SU-DHL-6 (cell line): ENCODE data around the gene BARHL2.

ENCODE experiments used
- H2AFZ ChIP-seq: fragments of 200-600 bp; sonication (generic); 2 replicates; pipeline ENCODE4 v1.6.1; 2014; ENCODE audit warnings: low read depth, mild to moderate bottlenecking, moderate library complexity, mixed read lengths, antibody characterized with exemption, low read length; ENCODE audit not compliant: severe bottlenecking
- H3F3A ChIP-seq: fragments of 200-600 bp; shearing (Covaris generic); 2 replicates; pipeline ENCODE4 v1.6.0; 2016; ENCODE audit warnings: antibody characterized with exemption, mild to moderate bottlenecking; ENCODE audit not compliant: insufficient read depth
- H3K27ac ChIP-seq: fragments of 200-600 bp; sonication (generic); 2 replicates; pipeline ENCODE4 v1.5.1; 2016; ENCODE audit warnings: low read depth, mild to moderate bottlenecking, low read length, moderate library complexity, mixed read lengths
- H3K27me3 ChIP-seq: fragments of 200-600 bp; sonication (generic), shearing (Covaris generic); 2 replicates; pipeline ENCODE4 v1.6.0; 2014; ENCODE audit warnings: mild to moderate bottlenecking, low read length
- H3K36me3 ChIP-seq: fragments of 200-600 bp; sonication (generic); 2 replicates; pipeline ENCODE4 v1.6.1; 2014; ENCODE audit warnings: mild to moderate bottlenecking, low read length, mixed read lengths
- H3K4me2 ChIP-seq: fragments of 300-600, 200-600 bp; shearing (Covaris generic), sonication (generic); 2 replicates; pipeline ENCODE4 v1.6.0; 2014; ENCODE audit warnings: low read length, low read depth, mild to moderate bottlenecking; ENCODE audit not compliant: poor library complexity, severe bottlenecking
- H3K4me3 ChIP-seq: fragments of 200-600 bp; sonication (generic); 2 replicates; pipeline ENCODE4 v1.5.1; 2014; ENCODE audit warnings: antibody characterized with exemption, low read length, mild to moderate bottlenecking, mixed read lengths; ENCODE audit not compliant: insufficient read depth, poor library complexity, severe bottlenecking
- H3K79me2 ChIP-seq: fragments of 200-600 bp; sonication (generic); 2 replicates; pipeline ENCODE4 v1.6.1; 2014; ENCODE audit warnings: mild to moderate bottlenecking, low read length, moderate library complexity; ENCODE audit not compliant: insufficient read depth
- H3K9ac ChIP-seq: fragments of 200-600 bp; sonication (generic); 2 replicates; pipeline ENCODE4 v1.7.0; 2014; ENCODE audit warnings: mild to moderate bottlenecking, low read length
- H3K9me2 ChIP-seq: fragments of 200-600 bp; sonication (generic); replicated peaks from 2 replicates; pipeline ENCODE4 v1.6.1; 2014; ENCODE audit warnings: low read length; ENCODE audit not compliant: insufficient read depth
- H3K9me3 ChIP-seq: fragments of 200-600 bp; sonication (generic); 2 replicates; pipeline ENCODE4 v1.6.1; 2014; ENCODE audit warnings: low read length, mixed read lengths; ENCODE audit not compliant: insufficient read depth
- H4K20me1 ChIP-seq: fragments of 200-600 bp; sonication (generic); 2 replicates; pipeline ENCODE4 v1.6.1; 2014; ENCODE audit warnings: low read depth, mild to moderate bottlenecking, antibody characterized with exemption, low read length, moderate library complexity, mixed read lengths
- CTCF ChIP-seq: fragments of 200-600 bp; sonication (generic); IDR thresholded peaks from one replicate; pipeline ENCODE4 v1.5.1; 2017; ENCODE audit warnings: antibody characterized with exemption, mild to moderate bottlenecking, low read length, moderate library complexity; ENCODE audit not compliant: insufficient read depth, poor library complexity, severe bottlenecking
- EZH2phosphoT487 ChIP-seq: fragments of 200-600 bp; sonication (generic), shearing (Covaris generic); conservative IDR thresholded peaks from 2 replicates; pipeline ENCODE4 v1.6.1; 2018; ENCODE audit warnings: mild to moderate bottlenecking, antibody characterized with exemption, low read length, moderate library complexity, mixed read lengths

The BARHL2 gene

GRCh38 chr1:90711696-90712095 lies 5.4 kb downstream of the BARHL2 start:
- Histone ChIP-seq H3K36me3 (no peaks in the 10 kb centered on the region), H3K9me2 (no peaks in the 10 kb centered on the region), H3K9ac (no peak overlapping the region), H3K4me3 (no peak overlapping the region), H3K9me3 (no peaks in the 10 kb centered on the region), H3F3A (no peaks in the 10 kb centered on the region), H4K20me1 (no peaks in the 10 kb centered on the region), H3K79me2 (no peaks in the 10 kb centered on the region), H2AFZ (no peak overlapping the region), H3K27ac (no peak overlapping the region), H3K27me3 (no peaks in the 10 kb centered on the region), H3K4me2 (no peak overlapping the region)
- TF ChIP-seq EZH2phosphoT487, result no peak

- no peak overlapping the region for H3K9ac ChIP-seq
- H3F3A ChIP-seq, result no peaks in the 10 kb centered on the region
- no peaks in the 10 kb centered on the region for H3K36me3 ChIP-seq
- H3K4me2 ChIP-seq, result no peak overlapping the region
- no peaks in the 10 kb centered on the region for H3K27me3 ChIP-seq
- no peak for TF ChIP-seq CTCF
- no peak for TF ChIP-seq EZH2phosphoT487
- no peak overlapping the region for H3K27ac ChIP-seq
- no peak overlapping the region for H3K4me3 ChIP-seq
- H2AFZ ChIP-seq, result no peak overlapping the region
- no peaks in the 10 kb centered on the region for H4K20me1 ChIP-seq
- no peaks in the 10 kb centered on the region for H3K9me3 ChIP-seq
- no peaks in the 10 kb centered on the region for H3K79me2 ChIP-seq
- H3K9me2 ChIP-seq, result no peaks in the 10 kb centered on the region
Observed at GRCh38 chr1:90710579-90711536, 6.2 kb downstream of the BARHL2 start.

DNA sequence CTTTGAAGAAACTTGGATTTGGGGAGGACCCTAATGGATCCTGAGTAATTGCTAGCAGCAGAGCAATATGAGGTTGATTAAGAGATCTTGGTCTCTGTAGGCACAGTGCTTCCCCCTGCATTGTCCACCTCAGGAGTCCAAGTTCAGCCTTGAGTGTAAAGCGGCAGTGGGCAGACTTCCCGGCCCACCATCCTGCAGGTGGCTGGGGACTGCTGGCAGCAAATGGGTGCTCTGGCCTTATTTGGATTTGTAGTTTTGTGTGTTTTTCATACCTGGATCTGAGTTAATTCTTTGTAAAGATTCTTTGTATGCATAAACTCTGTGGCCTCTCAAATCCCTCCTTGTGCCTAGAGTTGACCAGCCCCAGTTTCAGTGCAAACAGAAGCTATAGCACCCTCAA lies 7.6 kb downstream of the BARHL2 start:
- H3K9me2 ChIP-seq, result no peaks in the 10 kb centered on the region
- no peaks in the 10 kb centered on the region for H3K9me3 ChIP-seq
- H3K9ac ChIP-seq, result no peak overlapping the region
- no peak overlapping the region for H2AFZ ChIP-seq
- no peaks in the 10 kb centered on the region for H4K20me1 ChIP-seq
- TF ChIP-seq EZH2phosphoT487, result no peak
- no peaks in the 10 kb centered on the region for H3K27me3 ChIP-seq
- no peak overlapping the region for H3K27ac ChIP-seq
- H3F3A ChIP-seq, result no peaks in the 10 kb centered on the region
- no peaks in the 10 kb centered on the region for H3K79me2 ChIP-seq
- no peak overlapping the region for H3K4me3 ChIP-seq
- H3K4me2 ChIP-seq, result no peak overlapping the region
- no peaks in the 10 kb centered on the region for H3K36me3 ChIP-seq

GRCh38 chr1:90708826-90709225 lies 8.3 kb downstream of the BARHL2 start:
- Histone ChIP-seq H4K20me1 (no peaks in the 10 kb centered on the region), H3F3A (no peaks in the 10 kb centered on the region), H3K36me3 (no peaks in the 10 kb centered on the region), H3K27me3 (no peaks in the 10 kb centered on the region; the same call in 1 of the 2 replicates), H3K9me3 (no peaks in the 10 kb centered on the region), H3K4me3 (no peak overlapping the region), H2AFZ (no peak overlapping the region), H3K79me2 (no peaks in the 10 kb centered on the region), H3K9me2 (no peaks in the 10 kb centered on the region), H3K27ac (no peak overlapping the region), H3K4me2 (no peak overlapping the region), H3K9ac (no peak overlapping the region)
- TF ChIP-seq CTCF (no peak), EZH2phosphoT487 (no peak)
